Hypothalamus (tissue), 51 donors: ENCODE measurements around the gene OSBPL8.

Experiments used
- DNase-seq, 51 donors: peaks; one replicate each; lab custom pipeline; 2025; lab: John Stamatoyannopoulos, UW

The OSBPL8 gene

GRCh38 chr12:76559400-76560085 lies at the start of gene OSBPL8:
Gene OSBPL8, minus strand, starts transcription at chr12:76559771. Its CDS starts 72,220 bp downstream, at chr12:76487551.
- DNase-seq: peak; percentile 67 to 97 (median 93)

- no peak for DNase-seq
Observed at GRCh38 chr12:76608070-76608469, 48.5 kb upstream of the OSBPL8 start.

- no peak for DNase-seq
Observed at GRCh38 chr12:76595056-76595455, 35.5 kb upstream of the OSBPL8 start.

DNA sequence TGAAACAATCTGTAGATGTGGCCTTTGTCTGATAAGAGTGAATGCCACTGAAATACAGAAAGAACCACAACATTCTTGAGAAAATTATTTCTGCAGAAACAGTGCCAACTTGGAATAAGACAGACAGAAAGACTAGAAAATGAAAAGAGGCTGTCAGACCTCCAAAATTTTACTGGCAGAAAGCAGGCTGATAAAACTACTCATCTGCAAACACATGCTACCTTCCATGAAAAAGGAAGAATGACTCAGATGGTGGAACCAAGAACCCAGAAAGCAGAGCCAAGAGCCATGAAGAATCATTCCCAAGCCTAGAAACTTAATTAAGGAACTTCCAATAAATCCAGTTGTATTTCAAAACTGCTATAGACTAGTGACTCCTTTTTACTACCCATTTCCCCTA lies 31.9 kb upstream of the OSBPL8 start:
- DNase-seq: no peak

DNA sequence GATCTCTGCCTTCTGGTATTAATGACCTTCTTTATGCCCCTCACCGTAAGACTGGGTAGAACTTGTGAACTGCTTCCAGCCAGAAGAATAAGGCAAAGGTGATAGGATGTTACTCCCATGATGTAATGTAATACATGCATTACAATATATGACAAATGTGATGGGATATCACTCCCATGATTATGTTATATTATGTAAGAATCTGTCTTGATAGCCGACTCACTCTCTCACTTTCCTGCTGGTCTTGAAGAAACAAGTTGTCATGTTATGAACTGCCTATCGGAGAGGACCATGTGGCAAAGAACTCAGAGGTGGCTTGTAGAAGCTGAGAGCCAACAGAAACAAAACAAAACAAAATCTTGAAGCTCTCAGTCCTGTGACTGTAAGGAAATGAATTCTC lies 30.6 kb upstream of the OSBPL8 start:
- no peak for DNase-seq

DNA sequence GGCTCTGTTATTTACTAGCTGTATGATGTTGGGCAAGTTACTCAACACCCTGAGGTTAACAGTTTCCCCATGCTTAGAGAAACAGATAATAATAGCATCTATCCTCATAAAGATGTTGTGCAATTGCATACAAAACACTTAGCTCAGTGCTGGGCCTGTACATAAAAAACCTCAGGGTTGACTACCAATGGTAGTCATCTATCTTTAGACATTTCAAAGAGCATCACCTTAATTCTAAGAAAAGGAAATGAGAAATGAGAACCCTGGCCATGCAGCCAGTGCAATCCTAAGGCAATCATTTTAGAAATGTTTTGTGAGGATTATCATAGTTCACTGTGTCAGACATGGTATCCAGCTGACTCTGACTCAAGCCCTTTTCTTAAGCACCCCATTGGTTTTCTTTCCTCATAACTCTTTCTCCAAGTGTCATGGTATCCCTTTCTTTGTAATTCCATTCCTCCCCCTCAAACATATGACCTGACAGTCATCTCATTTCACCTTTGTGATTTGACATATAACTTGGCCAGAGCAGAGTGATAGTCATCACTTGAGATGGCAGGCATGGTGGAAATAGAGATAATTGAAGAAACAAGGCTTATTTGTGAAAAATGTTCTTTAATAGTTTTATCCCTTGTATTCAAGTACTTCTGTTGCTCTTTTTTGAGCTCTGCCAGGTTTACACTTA lies 29.5 kb upstream of the OSBPL8 start:
- DNase-seq: no peak

DNA sequence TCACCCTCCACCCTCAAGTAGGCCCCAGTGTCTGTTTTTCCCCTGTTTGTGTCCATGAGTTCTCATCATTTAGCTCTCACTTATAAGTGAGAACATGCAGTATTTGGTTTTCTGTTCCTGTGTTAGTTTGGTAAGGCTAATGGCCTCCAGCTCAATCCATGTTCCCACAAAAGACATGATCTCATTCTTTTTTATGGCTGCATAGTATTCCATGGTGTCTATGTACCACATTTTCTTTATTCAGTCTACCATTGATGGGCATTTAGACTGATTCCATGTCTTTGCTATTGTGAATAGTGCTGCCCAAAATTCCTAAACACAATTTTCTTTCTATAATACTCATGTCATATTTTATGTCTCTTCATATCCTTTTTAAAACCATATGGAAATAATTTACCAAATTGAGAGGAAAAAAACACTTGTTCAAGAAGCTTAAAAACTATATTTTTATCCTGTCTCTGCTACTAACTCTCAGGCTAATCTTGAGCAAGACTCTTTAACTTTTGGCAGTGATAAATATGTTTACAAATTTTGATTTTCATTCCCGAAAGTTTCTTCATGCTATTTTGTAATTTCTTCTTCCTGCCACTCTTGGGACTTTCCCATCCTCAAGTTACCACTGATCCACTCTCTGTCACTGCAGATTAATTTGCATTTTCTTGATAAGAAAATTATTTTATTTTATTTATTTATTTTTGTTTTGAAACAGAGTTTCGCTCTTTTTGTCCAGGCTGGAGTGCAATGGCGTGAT lies 28.0 kb upstream of the OSBPL8 start:
- no peak for DNase-seq

DNA sequence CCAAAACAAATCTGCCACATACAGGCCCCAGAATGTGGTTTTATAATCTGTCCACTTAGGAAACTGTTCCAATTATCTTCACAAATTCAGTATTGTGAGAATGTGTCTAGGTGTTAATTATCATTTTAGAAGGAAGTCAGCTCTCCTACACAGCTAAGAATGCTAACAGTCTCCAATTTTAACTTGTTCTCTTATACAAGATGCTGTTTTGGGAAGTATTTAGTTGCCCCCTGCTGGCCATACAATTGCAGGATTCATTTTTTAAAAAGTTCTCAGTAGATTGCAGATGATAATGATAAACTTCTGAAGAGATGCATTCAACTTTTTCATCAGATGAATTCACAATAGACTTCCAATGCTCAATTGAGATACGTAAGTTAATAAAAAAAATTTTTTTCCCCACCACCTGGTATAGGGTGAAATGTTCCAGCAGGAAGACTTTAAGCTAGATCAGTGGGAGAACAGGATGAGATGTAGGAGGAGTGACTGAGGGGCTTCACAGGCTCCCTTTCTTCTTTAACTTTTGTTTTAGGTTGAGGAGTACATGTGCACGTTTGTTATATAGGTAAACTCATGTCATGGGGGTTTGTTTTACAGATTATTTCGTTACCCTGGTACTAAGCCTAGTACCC lies 27.3 kb upstream of the OSBPL8 start:
- DNase-seq: peak in 6 of 51 donors; percentile 0 to 56 (median 11)

- DNase-seq: no peak
Observed at GRCh38 chr12:76583301-76583700, 23.7 kb upstream of the OSBPL8 start.

GRCh38 chr12:76573840-76574373 lies 14.3 kb upstream of the OSBPL8 start:
- DNase-seq: no peak

GRCh38 chr12:76571256-76571655 lies 11.7 kb upstream of the OSBPL8 start:
- DNase-seq: no peak

GRCh38 chr12:76569685-76570604 lies 10.4 kb upstream of the OSBPL8 start:
- DNase-seq: peak in 1 of 51 donors; percentile 5

- DNase-seq: no peak
Observed at GRCh38 chr12:76568888-76569551, 9.4 kb upstream of the OSBPL8 start.

GRCh38 chr12:76568130-76568529 lies 8.6 kb upstream of the OSBPL8 start:
- peak in 1 of 51 donors; percentile 28 for DNase-seq

GRCh38 chr12:76563061-76563460 lies 3.5 kb upstream of the OSBPL8 start:
- no peak for DNase-seq

DNA sequence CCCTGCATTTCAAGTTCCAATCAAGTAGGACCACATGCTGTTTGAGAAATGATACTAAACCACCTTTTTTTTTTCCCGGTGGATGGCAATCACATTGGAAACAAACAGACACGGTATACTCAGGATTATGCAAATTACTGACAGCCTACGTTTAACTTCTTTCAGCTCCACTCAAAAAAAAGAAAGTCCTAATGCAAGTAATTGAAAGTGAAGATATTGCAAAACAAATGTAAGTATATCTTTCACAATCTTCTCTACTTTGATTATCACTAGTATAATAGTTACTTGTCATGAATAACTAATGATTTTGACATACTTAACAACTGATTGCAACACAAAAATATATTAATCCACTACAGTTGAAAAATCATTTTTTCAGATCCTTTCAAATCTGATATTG lies 2.6 kb upstream of the OSBPL8 start:
- DNase-seq: no peak

DNA sequence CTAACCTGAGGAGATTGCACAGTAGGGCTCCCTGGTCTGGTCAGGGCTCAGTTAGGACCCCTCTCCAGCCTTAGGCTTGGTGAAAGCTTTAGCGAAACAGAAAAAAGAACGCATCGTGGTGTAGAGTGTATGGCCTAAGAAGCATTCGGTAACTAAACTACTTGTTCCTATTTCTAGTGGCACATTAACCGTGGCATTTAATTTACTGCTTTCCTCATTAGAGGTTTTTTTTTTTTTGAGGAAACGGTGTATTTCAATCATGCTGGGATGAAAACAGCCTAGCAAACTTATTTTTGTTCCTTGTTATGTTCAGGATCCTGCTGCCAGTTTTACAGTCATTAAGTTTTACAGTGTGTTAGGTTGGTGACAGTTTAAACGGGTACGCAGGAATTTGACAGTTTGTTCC lies 518 bp upstream of the OSBPL8 start:
- no peak for DNase-seq

GRCh38 chr12:76558684-76559399 lies 729 bp downstream of the OSBPL8 start:
- DNase-seq: peak in 37 of 51 donors; percentile 3 to 78 (median 40)
